ENCODE measurements around the gene PLCB1. TPM values are rescaled to one million over a fixed set of nuclear protein-coding genes. Genes with fewer than 3 reads are reported as not detected.

Gene PLCB1
- polyA plus RNA-seq, 1 donor: 15.9 TPM

GRCh38 chr20:8854571-8854970 lies 722.5 kb downstream of the PLCB1 start:
- DNase-seq: peak; percentile 37

- peak; percentile 53 for DNase-seq
Observed at GRCh38 chr20:8855315-8855714, 723.2 kb downstream of the PLCB1 start.

- DNase-seq: no peak
Observed at GRCh38 chr20:8856668-8857067, 724.6 kb downstream of the PLCB1 start.

- no peak for DNase-seq
Observed at GRCh38 chr20:8858181-8858787, 726.2 kb downstream of the PLCB1 start.

- no peak for DNase-seq
Observed at GRCh38 chr20:8860011-8860495, 728.0 kb downstream of the PLCB1 start.

- no peak for DNase-seq
Observed at GRCh38 chr20:8862092-8862491, 730.0 kb downstream of the PLCB1 start.

GRCh38 chr20:8865636-8866035 lies 733.6 kb downstream of the PLCB1 start:
- no peak for DNase-seq

- no peak for DNase-seq
Observed at GRCh38 chr20:8867038-8867740, 735.1 kb downstream of the PLCB1 start.

- DNase-seq: no peak
Observed at GRCh38 chr20:8870652-8871051, 738.6 kb downstream of the PLCB1 start.

- DNase-seq: no peak
Observed at GRCh38 chr20:8874437-8874836, 742.4 kb downstream of the PLCB1 start.

GRCh38 chr20:8875586-8875985 lies 743.5 kb downstream of the PLCB1 start:
- DNase-seq: no peak

GRCh38 chr20:8876366-8876765 lies 744.3 kb downstream of the PLCB1 start:
- no peak for DNase-seq

- no peak for DNase-seq
Observed at GRCh38 chr20:8877294-8877693, 745.2 kb downstream of the PLCB1 start.

GRCh38 chr20:8879669-8880068 lies 747.6 kb downstream of the PLCB1 start:
- DNase-seq: no peak

GRCh38 chr20:8880085-8880853 lies 748.2 kb downstream of the PLCB1 start:
- DNase-seq: no peak

- DNase-seq: no peak
Observed at GRCh38 chr20:8891039-8891438, 759.0 kb downstream of the PLCB1 start.

- DNase-seq: no peak
Observed at GRCh38 chr20:8895472-8895871, 763.4 kb downstream of the PLCB1 start.

- DNase-seq: no peak
Observed at GRCh38 chr20:8898823-8899222, 766.8 kb downstream of the PLCB1 start.

- DNase-seq: peak; percentile 22
Observed at GRCh38 chr20:8901237-8902025, 769.4 kb downstream of the PLCB1 start.

GRCh38 chr20:8903655-8904605 lies 771.9 kb downstream of the PLCB1 start:
- DNase-seq: no peak

GRCh38 chr20:8909596-8909995 lies 777.5 kb downstream of the PLCB1 start:
- DNase-seq: no peak

All from hindlimb muscle (tissue), 1 donor.